ENCODE measurements around the gene PTPRE.

- TF ChIP-seq, protein P1, sequence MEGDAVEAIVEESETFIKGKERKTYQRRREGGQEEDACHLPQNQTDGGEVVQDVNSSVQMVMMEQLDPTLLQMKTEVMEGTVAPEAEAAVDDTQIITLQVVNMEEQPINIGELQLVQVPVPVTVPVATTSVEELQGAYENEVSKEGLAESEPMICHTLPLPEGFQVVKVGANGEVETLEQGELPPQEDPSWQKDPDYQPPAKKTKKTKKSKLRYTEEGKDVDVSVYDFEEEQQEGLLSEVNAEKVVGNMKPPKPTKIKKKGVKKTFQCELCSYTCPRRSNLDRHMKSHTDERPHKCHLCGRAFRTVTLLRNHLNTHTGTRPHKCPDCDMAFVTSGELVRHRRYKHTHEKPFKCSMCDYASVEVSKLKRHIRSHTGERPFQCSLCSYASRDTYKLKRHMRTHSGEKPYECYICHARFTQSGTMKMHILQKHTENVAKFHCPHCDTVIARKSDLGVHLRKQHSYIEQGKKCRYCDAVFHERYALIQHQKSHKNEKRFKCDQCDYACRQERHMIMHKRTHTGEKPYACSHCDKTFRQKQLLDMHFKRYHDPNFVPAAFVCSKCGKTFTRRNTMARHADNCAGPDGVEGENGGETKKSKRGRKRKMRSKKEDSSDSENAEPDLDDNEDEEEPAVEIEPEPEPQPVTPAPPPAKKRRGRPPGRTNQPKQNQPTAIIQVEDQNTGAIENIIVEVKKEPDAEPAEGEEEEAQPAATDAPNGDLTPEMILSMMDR (conservative IDR thresholded peaks at IDR 0.05): no peak
- TF ChIP-seq EZH2 (IDR thresholded peaks at IDR 0.05; ENCODE audit: low read depth): no peak
Observed at GRCh38 chr10:128062331-128062880, 155.5 kb downstream of the PTPRE start.
